Purkinje cell (primary cell): ENCODE data around the gene EGFLAM. TPM values are rescaled to one million over a fixed set of nuclear protein-coding genes. Genes with fewer than 3 reads are reported as not detected.

ENCODE experiments used
- polyA plus RNA-seq: library from polyadenylated mRNA; unstranded; fragments of >200 nt; fragmentation: Nextera tagmentation; gene quantifications from 2 replicates; pipeline ENCODE4 v1.2.1, GENCODE V29; 2014

Gene EGFLAM
- polyA plus RNA-seq, result not detected in 2 replicates

GRCh38 chr5:38258319-38259061 lies at the start of gene EGFLAM:
EGFLAM (plus strand) TSS chr5:38258559; CDS start chr5:38258755, 196 bp downstream.

